ENCODE data around the gene SFPQ.

SFPQ gene

DNA sequence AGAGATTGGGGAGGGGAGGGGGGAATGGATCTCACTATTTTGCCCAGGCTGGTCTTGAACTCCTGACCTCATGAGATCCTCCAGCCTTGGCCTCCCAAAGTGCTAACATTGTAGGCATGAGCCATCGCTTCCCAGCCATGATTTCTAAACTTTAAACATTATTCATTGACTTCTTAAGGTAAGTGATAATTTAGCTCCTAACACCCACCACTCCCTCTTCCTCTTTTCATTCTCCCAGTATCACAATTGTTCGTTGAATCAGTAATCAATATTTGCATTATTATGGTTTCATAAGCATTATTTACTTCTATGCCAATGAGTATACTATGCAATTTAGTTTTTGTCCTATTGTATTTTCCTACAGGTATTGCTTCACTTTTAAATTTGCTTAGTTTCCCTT, 33.6 kb upstream of the SFPQ start:
- Histone ChIP-seq H4K12ac (ENCODE audit: low read depth, low read length) (no peak overlapping the region), H2BK120ac (ENCODE audit: insufficient read depth, low read length, poor library complexity) (no peak overlapping the region), H2AFZ (ENCODE audit: insufficient read depth, low read length, poor library complexity) (no peak overlapping the region), H4K8ac (ENCODE audit: low read depth, low read length) (no peak overlapping the region), H4K91ac (ENCODE audit: low read depth, low read length) (no peak overlapping the region), H3K4me2 (ENCODE audit: low read length) (no peak overlapping the region), H2AK5ac (ENCODE audit: low read length) (no peak overlapping the region), H3K14ac (ENCODE audit: low read length) (no peak overlapping the region), H3K18ac (ENCODE audit: low read length) (no peak overlapping the region), H3K4me1 (ENCODE audit: control insufficient read depth in 1 of 2, insufficient read depth in 2 of 2, low read length in 2 of 2) (no peaks in the 10 kb centered on the region), H2BK5ac (ENCODE audit: low read depth, low read length, poor library complexity) (no peak overlapping the region), H3K4ac (ENCODE audit: low read depth, low read length) (no peak overlapping the region), H3K79me1 (ENCODE audit: low read length) (no peaks in the 10 kb centered on the region), H3K27me3 (ENCODE audit: insufficient read depth, low read length) (no peaks in the 10 kb centered on the region), H3K36me3 (ENCODE audit: control insufficient read depth in 1 of 2, insufficient read depth in 2 of 2, low read length in 2 of 2) (no peaks in the 10 kb centered on the region), H3K23ac (ENCODE audit: low read length) (no peak overlapping the region), H3K27ac (ENCODE audit: low read depth, low read length) (no peak overlapping the region), H3K4me3 (ENCODE audit: low read depth, low read length) (no peak overlapping the region), H3K9me3 (ENCODE audit: insufficient read depth, low read depth, low read length) (no peaks in the 10 kb centered on the region), H3K79me2 (ENCODE audit: control insufficient read depth, insufficient read depth, low read length, poor library complexity) (no peaks in the 10 kb centered on the region), H2BK12ac (ENCODE audit: low read length) (no peak overlapping the region), H3K9ac (ENCODE audit: low read length) (no peak overlapping the region)
- no CpG with 5 or more reads among the region's 2 CpGs for WGBS (ENCODE audit: extremely low coverage, insufficient coverage, insufficient read length)
- DNase-seq = no peak

- no peak overlapping the region for H3K4me3 ChIP-seq (ENCODE audit: low read depth, low read length)
- H3K9ac ChIP-seq (ENCODE audit: low read length) = no peak overlapping the region
- H3K4me2 ChIP-seq (ENCODE audit: low read length) = no peak overlapping the region
- no peaks in the 10 kb centered on the region for H3K36me3 ChIP-seq (ENCODE audit: control insufficient read depth in 1 of 2, insufficient read depth in 2 of 2, low read length in 2 of 2)
- no peak overlapping the region for H2AFZ ChIP-seq (ENCODE audit: insufficient read depth, low read length, poor library complexity)
- no CpG with 5 or more reads among the region's 4 CpGs for WGBS (ENCODE audit: extremely low coverage, insufficient coverage, insufficient read length)
- H2BK12ac ChIP-seq (ENCODE audit: low read length) = no peak overlapping the region
- H3K4me1 ChIP-seq (ENCODE audit: control insufficient read depth in 1 of 2, insufficient read depth in 2 of 2, low read length in 2 of 2) = no peaks in the 10 kb centered on the region
- no peak overlapping the region for H3K4ac ChIP-seq (ENCODE audit: low read depth, low read length)
- no peak overlapping the region for H3K18ac ChIP-seq (ENCODE audit: low read length)
- no peak overlapping the region for H4K91ac ChIP-seq (ENCODE audit: low read depth, low read length)
- H3K14ac ChIP-seq (ENCODE audit: low read length) = no peak overlapping the region
- H2BK5ac ChIP-seq (ENCODE audit: low read depth, low read length, poor library complexity) = no peak overlapping the region
- no peaks in the 10 kb centered on the region for H3K79me2 ChIP-seq (ENCODE audit: control insufficient read depth, insufficient read depth, low read length, poor library complexity)
- H4K8ac ChIP-seq (ENCODE audit: low read depth, low read length) = no peak overlapping the region
- H3K27me3 ChIP-seq (ENCODE audit: insufficient read depth, low read length) = no peaks in the 10 kb centered on the region
- H3K27ac ChIP-seq (ENCODE audit: low read depth, low read length) = no peak overlapping the region
- H3K79me1 ChIP-seq (ENCODE audit: low read length) = no peaks in the 10 kb centered on the region
- no peaks in the 10 kb centered on the region for H3K9me3 ChIP-seq (ENCODE audit: insufficient read depth, low read depth, low read length)
- H2BK120ac ChIP-seq (ENCODE audit: insufficient read depth, low read length, poor library complexity) = no peak overlapping the region
- H3K23ac ChIP-seq (ENCODE audit: low read length) = no peak overlapping the region
- H4K12ac ChIP-seq (ENCODE audit: low read depth, low read length) = no peak overlapping the region
- DNase-seq = no peak
- H2AK5ac ChIP-seq (ENCODE audit: low read length) = no peak overlapping the region
Measured at GRCh38 chr1:35223084-35223630, 30.2 kb upstream of the SFPQ start.

DNA sequence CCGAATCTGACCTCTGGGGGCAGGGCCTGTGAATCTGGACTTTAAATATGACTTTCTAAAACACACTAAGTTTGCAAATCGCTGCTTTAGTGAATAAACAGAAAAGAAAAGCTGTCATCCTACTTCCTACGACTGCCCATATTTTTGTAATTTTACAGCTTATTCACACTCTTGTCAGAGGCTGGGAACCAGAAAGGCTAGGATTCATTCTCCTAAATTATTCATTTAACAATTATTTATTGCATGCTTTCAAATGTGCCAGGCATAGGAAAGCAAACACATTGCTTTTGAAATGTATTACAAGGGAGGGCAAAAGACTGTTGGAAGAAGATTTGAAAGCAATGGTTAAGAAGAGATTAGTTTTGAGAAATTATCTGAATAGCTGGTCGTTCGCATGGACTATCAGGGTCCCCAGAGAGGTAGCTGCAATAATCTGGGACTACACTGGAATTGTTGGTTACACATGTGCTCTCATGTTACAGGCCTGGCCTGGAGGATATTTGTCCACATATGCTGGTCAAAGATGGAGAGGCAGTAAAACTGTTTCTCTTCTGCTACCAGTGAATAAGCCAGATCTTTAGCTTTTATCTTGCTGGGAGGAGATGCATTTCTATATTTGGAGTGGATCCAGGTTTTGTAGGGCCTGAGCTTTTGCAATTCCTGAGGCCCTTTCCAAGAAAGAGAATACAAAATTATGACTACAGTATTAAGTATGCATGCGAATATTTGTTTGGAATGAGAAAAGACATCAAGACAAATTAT, 29.6 kb upstream of the SFPQ start:
- Histone ChIP-seq H2BK5ac (ENCODE audit: low read depth, low read length, poor library complexity) (no peak overlapping the region), H2AFZ (ENCODE audit: insufficient read depth, low read length, poor library complexity) (no peak overlapping the region), H2AK5ac (ENCODE audit: low read length) (no peak overlapping the region), H3K4ac (ENCODE audit: low read depth, low read length) (no peak overlapping the region), H3K4me1 (ENCODE audit: control insufficient read depth in 1 of 2, insufficient read depth in 2 of 2, low read length in 2 of 2) (no peaks in the 10 kb centered on the region), H3K79me2 (ENCODE audit: control insufficient read depth, insufficient read depth, low read length, poor library complexity) (no peaks in the 10 kb centered on the region), H3K36me3 (ENCODE audit: control insufficient read depth in 1 of 2, insufficient read depth in 2 of 2, low read length in 2 of 2) (no peaks in the 10 kb centered on the region), H3K9ac (ENCODE audit: low read length) (no peak overlapping the region), H3K27me3 (ENCODE audit: insufficient read depth, low read length) (no peaks in the 10 kb centered on the region), H3K14ac (ENCODE audit: low read length) (no peak overlapping the region), H3K27ac (ENCODE audit: low read depth, low read length) (no peak overlapping the region), H2BK120ac (ENCODE audit: insufficient read depth, low read length, poor library complexity) (no peak overlapping the region), H3K4me2 (ENCODE audit: low read length) (no peak overlapping the region), H2BK12ac (ENCODE audit: low read length) (no peak overlapping the region), H3K4me3 (ENCODE audit: low read depth, low read length) (no peak overlapping the region), H3K9me3 (ENCODE audit: insufficient read depth, low read depth, low read length) (no peaks in the 10 kb centered on the region), H3K18ac (ENCODE audit: low read length) (no peak overlapping the region), H4K12ac (ENCODE audit: low read depth, low read length) (no peak overlapping the region), H4K91ac (ENCODE audit: low read depth, low read length) (no peak overlapping the region), H4K8ac (ENCODE audit: low read depth, low read length) (no peak overlapping the region), H3K79me1 (ENCODE audit: low read length) (no peaks in the 10 kb centered on the region), H3K23ac (ENCODE audit: low read length) (no peak overlapping the region)
- no peak for DNase-seq
- no CpG with 5 or more reads among the region's 6 CpGs for WGBS (ENCODE audit: extremely low coverage, insufficient coverage, insufficient read length)

GRCh38 chr1:35220976-35221375, 28.0 kb upstream of the SFPQ start:
- H2BK12ac ChIP-seq (ENCODE audit: low read length) = no peak overlapping the region
- H2AFZ ChIP-seq (ENCODE audit: insufficient read depth, low read length, poor library complexity) = no peak overlapping the region
- no peak overlapping the region for H3K4me3 ChIP-seq (ENCODE audit: low read depth, low read length)
- no peak overlapping the region for H3K4me2 ChIP-seq (ENCODE audit: low read length)
- no peak overlapping the region for H3K14ac ChIP-seq (ENCODE audit: low read length)
- no peaks in the 10 kb centered on the region for H3K9me3 ChIP-seq (ENCODE audit: insufficient read depth, low read depth, low read length)
- WGBS (ENCODE audit: extremely low coverage, insufficient coverage, insufficient read length) = no CpG with 5 or more reads among the region's 2 CpGs
- no peak overlapping the region for H3K23ac ChIP-seq (ENCODE audit: low read length)
- H2BK5ac ChIP-seq (ENCODE audit: low read depth, low read length, poor library complexity) = no peak overlapping the region
- H2AK5ac ChIP-seq (ENCODE audit: low read length) = no peak overlapping the region
- no peak overlapping the region for H4K12ac ChIP-seq (ENCODE audit: low read depth, low read length)
- H4K8ac ChIP-seq (ENCODE audit: low read depth, low read length) = no peak overlapping the region
- no peaks in the 10 kb centered on the region for H3K79me2 ChIP-seq (ENCODE audit: control insufficient read depth, insufficient read depth, low read length, poor library complexity)
- H3K27me3 ChIP-seq (ENCODE audit: insufficient read depth, low read length) = no peaks in the 10 kb centered on the region
- H3K9ac ChIP-seq (ENCODE audit: low read length) = no peak overlapping the region
- no peak overlapping the region for H4K91ac ChIP-seq (ENCODE audit: low read depth, low read length)
- no peak overlapping the region for H2BK120ac ChIP-seq (ENCODE audit: insufficient read depth, low read length, poor library complexity)
- no peak overlapping the region for H3K27ac ChIP-seq (ENCODE audit: low read depth, low read length)
- H3K36me3 ChIP-seq (ENCODE audit: control insufficient read depth in 1 of 2, insufficient read depth in 2 of 2, low read length in 2 of 2) = no peaks in the 10 kb centered on the region
- no peaks in the 10 kb centered on the region for H3K79me1 ChIP-seq (ENCODE audit: low read length)
- no peak overlapping the region for H3K4ac ChIP-seq (ENCODE audit: low read depth, low read length)
- DNase-seq = peak; percentile 1 to 30
- no peak overlapping the region for H3K18ac ChIP-seq (ENCODE audit: low read length)
- no peaks in the 10 kb centered on the region for H3K4me1 ChIP-seq (ENCODE audit: control insufficient read depth in 1 of 2, insufficient read depth in 2 of 2, low read length in 2 of 2)

All from trophoblast cell (in vitro differentiated cells and primary cell).